DOHH2 (cell line): Measurements from ENCODE around the gene EPHB1.

Experiments
- EZH2phosphoT487 ChIP-seq: fragments of 200-600 bp; sonication (generic); IDR thresholded peaks from 2 replicates; pipeline ENCODE4 v1.6.1; 2017; ENCODE audit warnings: borderline replicate concordance, mild to moderate bottlenecking, antibody characterized with exemption, low read length, moderate library complexity, mixed read lengths
- TF ChIP-seq, protein P1 (sequence below): fragments of 200-600 bp; sonication (generic); IDR thresholded peaks from one replicate; pipeline ENCODE4 v1.5.1; 2014; ENCODE audit warnings: antibody characterized with exemption, mild to moderate bottlenecking, low read depth, low read length; ENCODE audit not compliant: poor library complexity, severe bottlenecking

DNA sequence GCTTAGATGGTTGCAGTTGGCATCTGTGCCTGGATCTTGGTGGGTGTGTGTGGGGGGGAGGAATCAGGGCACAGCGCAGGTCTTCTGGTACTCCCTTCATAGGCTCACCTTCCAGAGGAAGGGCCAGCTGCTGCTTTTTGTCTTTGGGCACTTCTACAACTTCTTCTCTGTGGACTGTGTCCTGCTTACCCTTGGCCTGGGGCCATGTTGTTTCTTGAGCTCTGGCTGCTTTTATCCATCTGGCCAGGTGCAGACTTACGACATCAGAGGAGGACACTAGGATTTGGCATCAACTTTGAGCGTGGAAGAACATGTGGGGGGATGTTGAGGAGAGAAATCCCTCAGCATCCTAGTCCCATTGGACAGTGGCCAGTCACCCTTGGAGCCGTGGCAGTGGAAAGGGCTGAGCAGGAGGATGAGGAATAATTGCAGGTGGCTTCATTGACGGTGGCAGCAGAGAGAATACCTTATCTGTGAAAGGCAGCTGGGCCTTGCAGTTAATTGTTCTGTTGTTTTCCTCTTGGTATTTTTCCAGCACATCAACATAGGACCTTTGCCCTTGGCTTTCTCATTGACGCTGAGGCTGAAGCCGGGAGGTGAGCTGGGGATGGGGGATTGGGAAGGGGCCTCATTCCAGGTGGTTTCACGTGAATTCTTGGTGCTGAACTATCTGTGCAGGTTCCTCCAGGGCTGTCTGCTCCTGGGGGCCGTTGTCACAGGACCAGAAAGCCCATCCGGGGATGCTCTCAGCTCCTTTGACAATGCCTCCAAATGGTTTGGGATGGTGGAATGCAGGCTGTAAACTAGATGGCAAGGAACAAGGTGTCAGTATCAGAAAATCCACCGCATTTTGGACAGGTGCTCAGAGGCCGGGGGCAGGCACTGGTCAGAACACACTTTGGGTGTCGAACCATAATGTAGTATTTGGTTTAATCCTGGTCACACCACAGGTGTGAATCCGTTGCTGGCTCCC is 9.7 kb downstream of the EPHB1 start:
- TF ChIP-seq, protein P1, sequence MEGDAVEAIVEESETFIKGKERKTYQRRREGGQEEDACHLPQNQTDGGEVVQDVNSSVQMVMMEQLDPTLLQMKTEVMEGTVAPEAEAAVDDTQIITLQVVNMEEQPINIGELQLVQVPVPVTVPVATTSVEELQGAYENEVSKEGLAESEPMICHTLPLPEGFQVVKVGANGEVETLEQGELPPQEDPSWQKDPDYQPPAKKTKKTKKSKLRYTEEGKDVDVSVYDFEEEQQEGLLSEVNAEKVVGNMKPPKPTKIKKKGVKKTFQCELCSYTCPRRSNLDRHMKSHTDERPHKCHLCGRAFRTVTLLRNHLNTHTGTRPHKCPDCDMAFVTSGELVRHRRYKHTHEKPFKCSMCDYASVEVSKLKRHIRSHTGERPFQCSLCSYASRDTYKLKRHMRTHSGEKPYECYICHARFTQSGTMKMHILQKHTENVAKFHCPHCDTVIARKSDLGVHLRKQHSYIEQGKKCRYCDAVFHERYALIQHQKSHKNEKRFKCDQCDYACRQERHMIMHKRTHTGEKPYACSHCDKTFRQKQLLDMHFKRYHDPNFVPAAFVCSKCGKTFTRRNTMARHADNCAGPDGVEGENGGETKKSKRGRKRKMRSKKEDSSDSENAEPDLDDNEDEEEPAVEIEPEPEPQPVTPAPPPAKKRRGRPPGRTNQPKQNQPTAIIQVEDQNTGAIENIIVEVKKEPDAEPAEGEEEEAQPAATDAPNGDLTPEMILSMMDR = no peak
- TF ChIP-seq EZH2phosphoT487 = no peak
